Mesenchymal stem cell (in vitro differentiated cells and primary cell): ENCODE data around the gene PLCXD1.

Experiments
- DNase-seq: peaks from one replicate; pipeline ENCODE4 v3.0.0-alpha.2; 2013
- H2AFZ ChIP-seq: one replicate; pipeline ENCODE4 v1.6.1; 2013; ENCODE audit warnings: low read depth, mild to moderate bottlenecking, control low read depth, inconsistent platforms, low read length, moderate library complexity
- H2AK5ac ChIP-seq: 2 replicates; pipeline ENCODE4 v1.6.1; 2013; ENCODE audit warnings: low read length, moderate library complexity, mild to moderate bottlenecking, inconsistent platforms; ENCODE audit not compliant: severe bottlenecking
- H2BK120ac ChIP-seq: one replicate; pipeline ENCODE4 v1.6.1; 2013; ENCODE audit warnings: low read depth, mild to moderate bottlenecking, inconsistent platforms, low read length, moderate library complexity
- H2BK12ac ChIP-seq, 2 experiments: one replicate each; pipeline ENCODE4 v1.6.1; 2013; ENCODE audit warnings: inconsistent platforms in 2 of 2, low read length in 2 of 2, mild to moderate bottlenecking in 2 of 2, moderate library complexity in 2 of 2, control low read depth in 1 of 2
- H2BK15ac ChIP-seq: one replicate; pipeline ENCODE4 v1.6.1; 2013; ENCODE audit warnings: mild to moderate bottlenecking, low read depth, inconsistent platforms; ENCODE audit not compliant: poor library complexity, severe bottlenecking
- H2BK5ac ChIP-seq: 2 replicates; pipeline ENCODE4 v1.6.1; 2013; ENCODE audit warnings: low read depth, mild to moderate bottlenecking, low read length, control low read depth, inconsistent platforms; ENCODE audit not compliant: poor library complexity, severe bottlenecking
- H3K14ac ChIP-seq, 2 experiments: one replicate each; pipeline ENCODE4 v1.6.1; 2013; ENCODE audit warnings: inconsistent platforms in 2 of 2, low read length in 2 of 2, control low read depth in 1 of 2, mild to moderate bottlenecking in 1 of 2, moderate library complexity in 1 of 2
- H3K18ac ChIP-seq, 2 experiments: one replicate each; pipeline ENCODE4 v1.6.1; 2013; ENCODE audit warnings: inconsistent platforms in 2 of 2, low read length in 2 of 2, control low read depth in 1 of 2, low read depth in 1 of 2, mild to moderate bottlenecking in 1 of 2
- H3K23ac ChIP-seq, 2 experiments: one replicate each; pipeline ENCODE4 v1.6.1; 2013; ENCODE audit warnings: inconsistent platforms in 2 of 2, low read length in 2 of 2, mild to moderate bottlenecking in 2 of 2, moderate library complexity in 2 of 2, control low read depth in 1 of 2
- H3K27ac ChIP-seq: 2 replicates; pipeline ENCODE4 v1.5.1; 2013; ENCODE audit warnings: mild to moderate bottlenecking, moderate library complexity, low read length, control low read depth, inconsistent platforms; ENCODE audit not compliant: poor library complexity, severe bottlenecking
- H3K27me3 ChIP-seq, 2 experiments: 2 replicates each; pipeline versions ENCODE4 v1.6.1 to v1.7.0; 2013; ENCODE audit warnings: low read length in 2 of 2, mild to moderate bottlenecking in 2 of 2, moderate library complexity in 2 of 2, control low read depth in 1 of 2, inconsistent platforms in 1 of 2; ENCODE audit not compliant: control insufficient read depth in 1 of 2, insufficient read depth in 1 of 2
- H3K36me3 ChIP-seq, 2 experiments: 2 replicates each; pipeline versions ENCODE4 v1.6.1 to v1.7.0; 2013; ENCODE audit warnings: low read length in 2 of 2, control low read depth in 1 of 2, inconsistent platforms in 1 of 2, low read depth in 1 of 2, mild to moderate bottlenecking in 1 of 2; ENCODE audit not compliant: insufficient read depth in 2 of 2, control insufficient read depth in 1 of 2
- H3K4ac ChIP-seq, 2 experiments: one replicate each; pipeline ENCODE4 v1.6.1; 2013; ENCODE audit warnings: inconsistent platforms in 2 of 2, low read length in 2 of 2, mild to moderate bottlenecking in 2 of 2, moderate library complexity in 2 of 2, control low read depth in 1 of 2, low read depth in 1 of 2
- H3K4me1 ChIP-seq: 2 replicates; pipeline ENCODE4 v1.6.1; 2013; ENCODE audit warnings: low read depth, low read length, control low read depth; ENCODE audit not compliant: control insufficient read depth, insufficient read depth
- H3K4me2 ChIP-seq: 2 replicates; pipeline ENCODE4 v1.6.1; 2013; ENCODE audit warnings: low read length, mild to moderate bottlenecking, inconsistent platforms; ENCODE audit not compliant: poor library complexity, severe bottlenecking
- H3K4me3 ChIP-seq, 2 experiments: 2 replicates each; pipeline versions ENCODE4 v1.5.1 to v1.7.0; 2013; ENCODE audit warnings: low read length in 2 of 2, mild to moderate bottlenecking in 2 of 2, control low read depth in 1 of 2, low read depth in 1 of 2; ENCODE audit not compliant: insufficient read depth in 1 of 2
- H3K79me1 ChIP-seq: replicated peaks from 2 replicates; pipeline ENCODE4 v1.6.1; 2013; ENCODE audit warnings: mild to moderate bottlenecking, control low read depth, low read length, inconsistent platforms; ENCODE audit not compliant: poor library complexity, severe bottlenecking
- H3K9ac ChIP-seq: 2 replicates; pipeline ENCODE4 v1.7.0; 2013; ENCODE audit warnings: mild to moderate bottlenecking, low read length, moderate library complexity
- H3K9me3 ChIP-seq: 2 replicates; pipeline ENCODE4 v1.7.0; 2013; ENCODE audit warnings: mild to moderate bottlenecking, low read length; ENCODE audit not compliant: control insufficient read depth
- H4K8ac ChIP-seq: one replicate; pipeline ENCODE4 v1.6.1; 2013; ENCODE audit warnings: inconsistent platforms, mild to moderate bottlenecking, low read length, moderate library complexity
- H4K91ac ChIP-seq: one replicate; pipeline ENCODE4 v1.6.1; 2013; ENCODE audit warnings: mild to moderate bottlenecking, low read length, inconsistent platforms
- WGBS: methylation state at CpG from one replicate; pipeline ENCODE4 v1.1.7; 2013; ENCODE audit warnings: mixed read lengths; 5-methylcytosine and 5-hydroxymethylcytosine counted together

Gene PLCXD1

GRCh38 chrX:274904-275475, 6.2 kb upstream of the PLCXD1 start:
- Histone ChIP-seq H4K91ac (peak overlapping the region; percentile 91), H3K14ac (peak overlapping the region in 1 of 2 experiments; percentile 49), H2AFZ (no peak overlapping the region), H2BK12ac (peak overlapping the region in 1 of 2 experiments; percentile 15), H3K4me3 (no peak overlapping the region), H3K9ac (no peak overlapping the region), H3K23ac (no peak overlapping the region), H3K36me3 (no peaks in the 10 kb centered on the region), H3K27me3 (peaks cover 0 to 5% of the 10 kb centered on the region in 2 experiments), H3K27ac (no peak overlapping the region), H3K9me3 (no peaks in the 10 kb centered on the region), H3K4me1 (peaks cover 26% of the 10 kb centered on the region), H2BK15ac (no peak overlapping the region), H3K79me1 (peaks cover 3% of the 10 kb centered on the region), H3K4me2 (no peak overlapping the region), H2AK5ac (no peak overlapping the region), H2BK5ac (no peak overlapping the region), H4K8ac (peak overlapping the region; percentile 3), H3K4ac (peak overlapping the region in 1 of 2 experiments; percentile 63), H3K18ac (peak overlapping the region; percentile 61 to 77), H2BK120ac (peak overlapping the region; percentile 75)
- peak; percentile 72 for DNase-seq
- 42% methylated on average over 16 of the region's 16 CpGs for WGBS

- WGBS = 25% methylated on average over 29 of the region's 32 CpGs
- H4K91ac ChIP-seq = peak overlapping the region; percentile 91
Measured at GRCh38 chrX:275476-275966, 5.7 kb upstream of the PLCXD1 start.

GRCh38 chrX:275967-276580, 5.1 kb upstream of the PLCXD1 start:
- Histone ChIP-seq H3K79me1 (peaks cover 3% of the 10 kb centered on the region), H4K8ac (peak overlapping the region; percentile 45), H2BK5ac (no peak overlapping the region), H4K91ac (peak overlapping the region; percentile 81), H2BK12ac (peak overlapping the region in 1 of 2 experiments; percentile 72), H3K23ac (no peak overlapping the region), H2BK15ac (peak overlapping the region; percentile 92), H3K36me3 (no peaks in the 10 kb centered on the region), H3K9me3 (no peaks in the 10 kb centered on the region), H3K14ac (peak overlapping the region in 1 of 2 experiments; percentile 87), H3K4me2 (peak overlapping the region; percentile 89), H3K4me1 (peaks cover 26% of the 10 kb centered on the region), H3K4me3 (peak overlapping the region; percentile 58 to 81), H3K27ac (no peak overlapping the region), H3K9ac (peak overlapping the region; percentile 83), H3K4ac (no peak overlapping the region), H2BK120ac (peak overlapping the region; percentile 66), H2AFZ (peak overlapping the region; percentile 36), H2AK5ac (no peak overlapping the region), H3K27me3 (peaks cover 0 to 5% of the 10 kb centered on the region in 2 experiments), H3K18ac (peak overlapping the region; percentile 12 to 95)
- peak; percentile 70 for DNase-seq
- 2% methylated on average over 31 of the region's 36 CpGs for WGBS

More at GRCh38 chrX:275476-275966, 5.7 kb upstream of the PLCXD1 start:
- Histone ChIP-seq H3K4me1 (peaks cover 26% of the 10 kb centered on the region), H3K9ac (peak overlapping the region; percentile 83), H3K18ac (peak overlapping the region; percentile 61 to 77), H3K4me3 (peak overlapping the region in 1 of 2 experiments; percentile 81), H4K8ac (peak overlapping the region; percentile 10), H3K9me3 (no peaks in the 10 kb centered on the region), H3K36me3 (no peaks in the 10 kb centered on the region), H2AFZ (no peak overlapping the region), H3K4ac (peak overlapping the region in 1 of 2 experiments; percentile 63), H3K27me3 (peaks cover 0 to 5% of the 10 kb centered on the region in 2 experiments), H2BK12ac (peak overlapping the region in 1 of 2 experiments; percentile 72), H2BK15ac (peak overlapping the region; percentile 19), H3K14ac (peak overlapping the region in 1 of 2 experiments; percentile 49), H3K27ac (no peak overlapping the region), H2AK5ac (no peak overlapping the region), H3K4me2 (peak overlapping the region; percentile 89), H3K23ac (no peak overlapping the region), H3K79me1 (peaks cover 3% of the 10 kb centered on the region), H2BK5ac (no peak overlapping the region), H2BK120ac (peak overlapping the region; percentile 75)
- DNase-seq = no peak

- no peak overlapping the region for H2AK5ac ChIP-seq
- no peak overlapping the region for H3K27ac ChIP-seq
- H2BK5ac ChIP-seq = no peak overlapping the region
- WGBS = 6% methylated on average over 38 of the region's 49 CpGs
- H2BK120ac ChIP-seq = no peak overlapping the region
- peak overlapping the region; percentile 92 for H2BK15ac ChIP-seq
- DNase-seq = peak; percentile 80
- H3K27me3 ChIP-seq = peaks cover 0 to 5% of the 10 kb centered on the region in 2 experiments
- H4K8ac ChIP-seq = peak overlapping the region; percentile 52
- H3K23ac ChIP-seq = peak overlapping the region in 1 of 2 experiments; percentile 54
- peaks cover 3% of the 10 kb centered on the region for H3K79me1 ChIP-seq
- peaks cover 29% of the 10 kb centered on the region for H3K4me1 ChIP-seq
- H2AFZ ChIP-seq = peak overlapping the region; percentile 36
- H3K14ac ChIP-seq = peak overlapping the region in 1 of 2 experiments; percentile 87
- peak overlapping the region; percentile 95 for H3K18ac ChIP-seq
- H3K9me3 ChIP-seq = no peaks in the 10 kb centered on the region
- H3K4ac ChIP-seq = peak overlapping the region; percentile 1 to 8
- peak overlapping the region; percentile 89 for H3K4me2 ChIP-seq
- no peaks in the 10 kb centered on the region for H3K36me3 ChIP-seq
- H3K9ac ChIP-seq = peak overlapping the region; percentile 83
- H4K91ac ChIP-seq = peak overlapping the region; percentile 82
- peak overlapping the region in 1 of 2 experiments; percentile 45 for H2BK12ac ChIP-seq
- H3K4me3 ChIP-seq = peak overlapping the region; percentile 58 to 81
Measured at GRCh38 chrX:276581-277201, 4.5 kb upstream of the PLCXD1 start.
